Upper lobe of left lung (tissue), 4 donors: ENCODE measurements around the gene RBM10.

Experiments used
- POLR2A ChIP-seq, 4 donors: fragments of 450-650 bp; IDR thresholded peaks; one replicate each; pipeline ENCODE4 v1.5.1; 2016 to 2017; ENCODE audit warnings: antibody characterized with exemption in 4 of 4, mild to moderate bottlenecking in 2 of 4
- TF ChIP-seq, protein P1 (sequence below), 6 experiments: fragments of 450-650 bp in 4 of 6; fragments of 200-600 bp in 2 of 6; sonication (generic) in 2 of 6; IDR thresholded peaks; one replicate each; pipeline ENCODE4 v1.5.1; 2016 to 2019; ENCODE audit warnings: antibody characterized with exemption in 6 of 6

GRCh38 chrX:47212381-47213293, 67.6 kb downstream of the RBM10 start:
- TF ChIP-seq, protein P1, sequence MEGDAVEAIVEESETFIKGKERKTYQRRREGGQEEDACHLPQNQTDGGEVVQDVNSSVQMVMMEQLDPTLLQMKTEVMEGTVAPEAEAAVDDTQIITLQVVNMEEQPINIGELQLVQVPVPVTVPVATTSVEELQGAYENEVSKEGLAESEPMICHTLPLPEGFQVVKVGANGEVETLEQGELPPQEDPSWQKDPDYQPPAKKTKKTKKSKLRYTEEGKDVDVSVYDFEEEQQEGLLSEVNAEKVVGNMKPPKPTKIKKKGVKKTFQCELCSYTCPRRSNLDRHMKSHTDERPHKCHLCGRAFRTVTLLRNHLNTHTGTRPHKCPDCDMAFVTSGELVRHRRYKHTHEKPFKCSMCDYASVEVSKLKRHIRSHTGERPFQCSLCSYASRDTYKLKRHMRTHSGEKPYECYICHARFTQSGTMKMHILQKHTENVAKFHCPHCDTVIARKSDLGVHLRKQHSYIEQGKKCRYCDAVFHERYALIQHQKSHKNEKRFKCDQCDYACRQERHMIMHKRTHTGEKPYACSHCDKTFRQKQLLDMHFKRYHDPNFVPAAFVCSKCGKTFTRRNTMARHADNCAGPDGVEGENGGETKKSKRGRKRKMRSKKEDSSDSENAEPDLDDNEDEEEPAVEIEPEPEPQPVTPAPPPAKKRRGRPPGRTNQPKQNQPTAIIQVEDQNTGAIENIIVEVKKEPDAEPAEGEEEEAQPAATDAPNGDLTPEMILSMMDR (IDR thresholded peaks at IDR 0.05), result no peak
- TF ChIP-seq POLR2A (IDR thresholded peaks at IDR 0.05), result no peak
